GM18507 (cell line): Measurements from ENCODE around the gene BRD3.
"Not testable (repeated sequence)": the region's sequence is repeated elsewhere in the genome, so short reads cannot be mapped to it uniquely, and the experiment has no call there.

Source experiments
- DNase-seq: peaks from one replicate; pipeline ENCODE4 v3.0.0; 2011; ENCODE audit warnings: low read depth; ENCODE audit not compliant: insufficient read length; ENCODE audit errors: extremely low spot score
- FAIRE-seq: peaks from 2 replicates; lab custom pipeline; 2011; peaks lifted over from hg19 to GRCh38; lab: Jason Lieb, UNC

Gene BRD3

DNA sequence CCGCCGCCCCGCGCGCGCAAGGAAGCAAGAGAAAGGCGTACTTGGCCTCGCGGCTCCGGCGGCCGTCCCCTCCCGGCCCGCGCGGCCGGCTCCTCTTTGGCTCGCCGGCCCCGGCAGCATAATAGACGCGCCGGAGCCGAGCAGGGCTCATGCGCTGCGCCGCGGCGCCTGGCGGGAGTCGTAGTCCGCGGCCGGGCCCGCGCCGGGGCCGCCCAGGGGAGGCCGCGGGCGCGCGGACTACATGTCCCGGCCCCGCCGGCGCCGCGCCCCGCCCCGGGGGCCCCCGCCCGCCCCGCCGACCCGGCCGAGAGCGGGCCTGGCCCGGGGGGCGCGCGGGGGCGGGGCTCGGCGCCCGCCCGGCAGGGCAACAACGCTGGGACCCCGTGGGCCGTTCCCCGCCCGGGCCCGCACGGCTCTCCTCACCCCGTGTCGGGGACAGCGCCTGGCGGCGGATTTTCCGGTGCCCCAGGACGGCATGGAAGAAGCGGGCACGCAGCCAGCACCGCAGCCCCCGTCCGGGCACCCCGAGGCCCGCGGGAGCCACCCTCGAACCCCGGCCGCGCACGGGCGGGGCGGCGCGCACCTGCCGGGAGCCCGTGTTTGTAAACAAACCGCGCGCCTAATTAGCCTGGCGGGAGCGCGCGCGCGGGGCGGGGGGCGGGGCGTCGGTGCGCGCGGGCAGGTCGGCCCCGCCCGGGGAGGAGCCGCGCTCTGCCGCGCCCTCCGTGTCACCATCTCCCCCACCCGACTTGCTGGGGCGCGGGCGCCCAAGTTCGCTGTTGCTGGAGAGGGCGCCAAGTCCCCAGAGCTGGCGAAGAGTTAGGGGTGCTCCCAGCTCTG lies at the start of gene BRD3:
Gene BRD3 (minus strand): TSS at position 123 of the 840 bp plus-strand sequence. CDS start 14,549 bp downstream, outside the sequence.
- peak; percentile 75 for DNase-seq
- peak; percentile 79 for FAIRE-seq

DNA sequence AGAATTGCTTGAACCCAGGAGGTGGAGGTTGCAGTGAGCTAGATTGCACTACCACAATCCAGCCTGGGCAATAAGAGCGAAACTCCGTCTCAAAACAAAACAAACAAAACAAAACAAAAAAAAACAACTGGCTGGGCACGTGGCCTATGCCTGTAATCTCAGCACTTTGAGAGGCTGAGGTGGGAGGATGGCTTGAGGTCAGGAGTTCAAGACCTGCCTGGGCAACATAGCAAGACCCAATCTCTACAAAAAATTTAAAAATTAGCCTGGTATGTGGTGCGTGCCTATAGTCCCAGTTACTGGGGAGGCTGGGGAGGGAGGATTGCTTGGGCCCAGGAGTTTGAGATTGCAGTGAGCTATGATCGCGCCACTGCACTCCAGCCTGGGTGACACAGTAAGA lies 44.7 kb upstream of the BRD3 start:
- DNase-seq (no peak), FAIRE-seq (no peak)

DNA sequence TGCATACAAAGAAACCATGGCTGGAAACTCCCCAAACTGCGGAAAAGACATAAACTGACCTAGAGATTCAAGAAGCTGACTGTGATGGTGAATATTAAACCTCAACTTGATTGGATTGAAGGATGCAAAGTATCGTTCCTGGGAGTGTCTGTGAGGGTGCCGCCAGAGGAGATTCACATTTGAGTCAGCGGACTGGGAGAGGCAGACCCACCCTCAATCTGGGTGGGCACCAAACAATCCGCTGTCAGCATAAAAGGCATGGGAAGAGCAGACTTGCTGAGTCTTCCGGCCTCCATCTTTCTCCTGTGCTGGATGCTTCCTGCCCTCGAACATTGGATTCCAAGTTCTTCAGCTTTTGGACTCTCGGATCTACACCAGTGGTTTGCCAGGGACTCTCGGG lies 43.2 kb upstream of the BRD3 start:
- FAIRE-seq, result no peak
- DNase-seq, result no peak

DNA sequence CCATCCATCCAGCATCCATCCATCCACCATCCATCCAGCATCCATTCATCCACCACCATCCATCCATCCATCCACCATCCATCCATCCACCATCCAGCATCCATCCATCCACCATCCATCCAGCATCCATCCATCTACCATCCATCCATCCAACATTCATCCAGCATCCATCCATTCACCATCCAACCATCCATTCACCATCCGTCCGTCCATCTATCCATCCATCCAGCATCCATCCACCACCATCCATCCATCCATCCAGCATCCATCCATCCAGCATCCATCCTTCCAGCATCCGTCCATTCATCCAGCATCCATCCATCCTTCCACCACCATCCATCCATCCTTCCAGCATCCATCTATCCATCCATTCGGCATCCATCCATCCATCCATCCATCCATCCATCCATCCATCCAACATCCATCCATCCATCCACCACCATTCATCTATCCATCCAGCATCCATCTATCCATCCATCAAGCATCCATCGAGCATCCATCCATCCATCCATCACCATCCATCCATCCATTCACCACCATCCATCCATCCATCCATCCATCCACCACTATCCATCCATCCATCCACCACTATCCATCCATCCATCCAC lies 35.7 kb upstream of the BRD3 start:
- FAIRE-seq (no peak), DNase-seq (no peak)

DNA sequence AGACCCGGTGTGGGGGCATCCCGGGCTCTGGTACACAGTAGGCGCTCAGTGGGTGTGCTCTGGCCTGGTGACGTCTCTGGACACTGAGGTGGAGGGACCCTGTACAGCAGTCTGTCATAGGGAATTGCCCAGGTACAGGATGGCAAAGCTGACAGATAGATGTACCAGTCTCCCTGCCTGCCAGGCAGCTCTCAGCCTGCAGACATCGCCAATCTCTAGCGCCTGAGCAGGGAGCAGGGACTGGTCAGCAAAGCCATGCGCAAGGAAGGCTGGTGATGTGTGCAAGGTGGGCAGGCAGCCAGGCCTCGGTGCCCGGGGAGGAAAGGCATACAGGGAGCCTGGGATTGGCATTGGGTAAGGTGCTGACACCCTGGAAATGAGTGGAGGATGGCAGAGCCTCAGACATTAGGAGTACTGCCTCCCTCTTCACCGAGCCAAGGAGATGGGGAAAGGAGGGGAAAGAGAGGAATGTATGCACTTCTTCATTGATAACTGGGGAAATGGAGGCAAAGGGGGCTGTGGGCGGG lies 33.9 kb upstream of the BRD3 start:
- no peak for FAIRE-seq

DNA sequence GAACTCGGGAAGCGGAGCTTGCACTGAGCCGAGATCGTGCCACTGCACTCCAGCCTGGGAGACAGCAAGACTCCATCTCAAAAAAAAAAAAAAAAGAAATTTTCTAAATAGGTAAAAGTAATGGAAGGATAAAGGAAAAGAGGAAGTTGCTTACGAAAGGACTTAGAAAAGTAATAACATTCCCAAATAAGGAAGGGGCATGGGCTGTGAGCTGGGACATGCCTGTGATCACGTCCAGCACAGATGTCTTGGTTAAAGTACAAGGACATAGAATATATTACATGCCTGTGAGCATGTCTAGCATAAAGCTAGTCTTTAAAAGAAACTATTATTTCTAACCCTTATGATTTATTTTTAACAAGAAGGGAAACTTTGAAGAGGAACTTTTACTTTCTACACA lies 33.3 kb upstream of the BRD3 start:
- DNase-seq, FAIRE-seq: not testable (repeated sequence)

More for the DNA sequence above, 33.9 kb upstream of the BRD3 start:
- no peak for DNase-seq

DNA sequence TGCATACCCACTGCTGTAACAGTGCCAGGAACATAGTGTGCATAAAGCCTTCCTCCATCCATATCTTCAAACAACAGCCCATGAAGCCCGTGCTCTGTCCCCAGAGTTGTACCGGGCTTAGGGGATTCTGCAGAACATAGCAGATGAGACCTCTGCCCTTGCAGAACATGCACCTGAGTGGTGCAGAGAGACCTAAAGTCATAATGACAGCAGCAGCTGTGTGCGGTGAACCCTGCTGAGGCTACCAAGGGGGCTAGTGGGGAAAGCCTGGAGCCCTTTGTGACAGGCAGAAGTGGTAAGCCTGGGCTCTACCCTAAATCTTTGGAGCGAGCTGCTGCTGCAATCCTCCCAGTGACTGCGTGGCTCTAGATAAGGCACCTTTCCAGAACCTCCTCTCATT lies 32.2 kb upstream of the BRD3 start:
- FAIRE-seq (no peak), DNase-seq (no peak)

DNA sequence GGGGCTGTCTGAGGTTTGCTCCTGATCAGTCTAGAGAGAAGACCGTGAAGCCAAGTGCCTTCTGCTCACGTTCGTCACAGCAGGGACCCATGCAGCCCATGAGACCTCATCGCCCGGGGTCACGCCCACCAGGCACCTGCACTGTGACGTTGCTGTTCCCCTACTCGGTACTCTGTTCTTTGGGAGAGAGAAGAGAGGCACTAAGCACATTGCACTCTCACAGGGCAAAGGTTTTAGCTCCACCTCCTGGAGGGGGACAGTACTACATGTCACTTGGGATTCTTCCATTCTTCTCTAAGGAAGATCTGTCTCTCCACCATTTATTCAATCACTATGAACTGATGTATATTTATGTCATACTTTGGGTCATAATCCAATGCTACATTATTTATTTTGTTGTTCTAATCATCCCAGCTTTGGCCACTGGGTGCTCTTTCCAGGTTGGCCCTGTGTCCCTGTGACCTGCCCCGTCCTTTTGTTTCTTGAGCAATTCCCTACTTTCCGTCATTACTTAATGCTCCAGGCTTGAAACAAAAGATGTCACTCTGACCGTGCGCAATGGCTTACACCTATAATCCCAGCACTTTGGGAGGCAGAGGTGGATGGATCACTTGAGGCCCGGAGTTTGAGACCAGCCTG lies 31.4 kb upstream of the BRD3 start:
- DNase-seq (peak; percentile 51), FAIRE-seq (peak; percentile 68)

DNA sequence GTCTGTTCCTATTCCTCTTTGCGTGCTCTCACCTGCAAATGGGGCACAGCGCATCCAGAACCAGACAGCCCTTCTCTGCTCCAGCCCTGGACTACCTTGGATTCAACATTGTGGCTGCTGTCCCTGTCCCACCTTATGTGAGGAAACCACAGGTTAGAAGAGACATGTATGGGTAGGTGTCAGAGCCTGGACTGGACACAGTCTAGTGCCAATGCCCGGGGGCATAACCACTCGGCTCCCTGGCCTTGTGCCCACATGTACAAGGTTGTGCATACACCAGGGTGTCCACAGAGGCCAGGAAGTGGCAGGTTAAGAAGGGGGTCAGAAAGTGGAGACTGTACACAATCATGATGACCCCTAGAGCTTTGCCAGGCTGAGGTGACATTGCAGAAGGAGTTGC lies 22.1 kb upstream of the BRD3 start:
- DNase-seq, result no peak
- FAIRE-seq, result no peak

DNA sequence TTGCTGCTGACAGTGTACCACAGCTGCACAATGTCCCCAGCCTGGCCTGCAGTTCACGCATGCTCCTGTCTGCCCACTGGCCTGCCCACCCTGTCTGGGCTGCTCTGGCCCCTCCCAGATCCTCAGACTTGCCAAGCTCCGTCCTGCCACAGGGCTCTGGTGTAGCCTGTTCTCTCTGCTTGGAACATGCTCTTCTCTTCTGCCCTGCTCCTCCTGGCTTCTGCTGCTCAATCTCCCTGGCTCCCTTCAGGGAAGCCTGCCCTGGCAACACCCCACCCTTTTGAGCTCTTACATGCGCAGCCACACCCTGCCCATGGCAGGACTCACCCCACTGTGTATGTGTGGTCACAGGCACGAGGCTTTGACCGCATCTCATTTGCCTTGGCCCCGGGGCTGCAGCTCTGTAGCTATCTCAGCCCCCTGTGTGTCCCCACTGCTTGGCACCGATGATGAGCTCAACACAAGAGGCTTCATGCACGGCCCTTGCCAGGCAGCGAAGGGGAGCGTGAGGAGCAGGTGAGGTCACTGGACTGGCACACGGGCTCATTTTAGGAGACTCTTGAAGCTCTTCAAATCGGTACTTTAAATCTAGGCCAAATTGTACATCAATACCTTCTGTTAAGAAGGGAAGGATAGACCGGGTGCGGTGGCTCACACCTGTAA lies 20.4 kb upstream of the BRD3 start:
- no peak for FAIRE-seq
- DNase-seq, result no peak

DNA sequence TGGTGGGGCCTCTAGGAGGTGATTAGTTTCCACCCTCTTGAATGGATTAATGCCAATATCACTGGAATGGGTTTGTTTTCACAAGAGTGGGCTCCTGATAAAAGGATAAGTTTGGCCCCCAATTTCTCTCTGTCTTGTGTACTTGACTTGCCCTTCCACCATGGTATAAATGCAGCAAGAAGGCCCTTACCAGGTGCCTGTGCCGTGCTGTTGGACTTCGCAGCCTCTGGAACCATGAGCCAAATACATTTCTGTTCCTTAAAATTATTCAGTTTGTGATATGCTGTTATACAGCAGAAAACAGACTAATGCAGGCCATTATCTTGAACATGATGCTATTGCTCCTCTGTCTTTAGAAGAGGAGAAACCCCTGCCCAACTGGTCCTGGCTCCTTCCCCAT lies 17.8 kb upstream of the BRD3 start:
- FAIRE-seq, result no peak
- DNase-seq, result no peak

DNA sequence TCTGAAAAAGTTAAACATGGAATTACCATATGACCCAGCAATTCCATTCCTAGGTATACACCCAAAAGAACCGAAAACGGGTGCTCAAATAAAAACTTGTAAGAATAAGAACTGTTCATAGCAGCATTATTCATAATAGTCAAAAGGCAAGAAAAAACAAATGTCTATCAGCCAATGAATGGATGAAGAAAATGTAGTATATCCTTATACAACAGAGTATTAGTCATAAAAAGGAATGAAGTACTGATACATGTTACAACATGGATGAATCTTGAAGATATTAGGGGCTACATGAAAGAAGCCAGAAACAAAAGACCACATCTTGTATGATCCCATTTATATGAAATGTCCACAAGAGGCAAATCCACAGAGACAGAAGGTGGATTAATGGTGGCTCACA lies 15.6 kb upstream of the BRD3 start:
- no peak for DNase-seq
- no peak for FAIRE-seq

DNA sequence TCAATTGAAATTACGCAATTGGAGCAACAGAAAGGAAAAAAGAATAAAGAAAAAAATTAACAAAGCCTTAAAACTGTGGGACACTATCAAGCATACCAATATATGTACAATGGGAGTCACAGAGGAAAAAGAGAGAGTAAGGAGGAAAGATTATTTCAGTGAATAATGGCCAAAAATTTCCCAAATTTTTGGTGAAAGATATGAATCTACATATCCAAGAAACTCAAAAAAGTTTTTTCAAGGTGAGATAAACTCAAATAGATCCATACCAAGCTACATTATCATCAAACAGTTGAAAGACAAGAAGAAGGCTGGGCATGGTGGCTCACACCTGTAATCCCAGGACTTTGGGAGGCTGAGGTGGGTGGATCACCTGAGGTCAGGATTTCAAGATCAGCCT lies 8.8 kb upstream of the BRD3 start:
- no peak for DNase-seq
- FAIRE-seq, result no peak

DNA sequence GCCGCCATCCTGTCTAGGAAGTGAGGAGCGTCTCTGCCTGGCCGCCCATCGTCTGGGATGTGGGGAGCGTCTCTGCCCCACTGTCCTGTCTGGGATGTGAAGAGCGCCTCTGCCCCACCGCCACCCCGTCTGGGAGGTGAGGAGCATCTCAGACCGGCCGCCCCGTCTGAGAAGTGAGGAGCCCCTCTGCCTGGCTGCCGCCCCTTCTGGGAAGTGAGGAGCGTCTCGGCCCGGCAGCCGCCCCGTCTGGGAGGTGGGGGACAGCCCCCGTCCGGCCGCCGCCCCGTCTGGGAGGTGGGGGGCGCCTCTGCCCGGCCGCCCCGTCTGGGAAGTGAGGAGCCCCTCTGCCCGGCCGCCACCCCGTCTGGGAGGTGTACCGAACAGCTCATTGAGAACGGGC lies 7.9 kb upstream of the BRD3 start:
- FAIRE-seq, DNase-seq: not testable (repeated sequence)

DNA sequence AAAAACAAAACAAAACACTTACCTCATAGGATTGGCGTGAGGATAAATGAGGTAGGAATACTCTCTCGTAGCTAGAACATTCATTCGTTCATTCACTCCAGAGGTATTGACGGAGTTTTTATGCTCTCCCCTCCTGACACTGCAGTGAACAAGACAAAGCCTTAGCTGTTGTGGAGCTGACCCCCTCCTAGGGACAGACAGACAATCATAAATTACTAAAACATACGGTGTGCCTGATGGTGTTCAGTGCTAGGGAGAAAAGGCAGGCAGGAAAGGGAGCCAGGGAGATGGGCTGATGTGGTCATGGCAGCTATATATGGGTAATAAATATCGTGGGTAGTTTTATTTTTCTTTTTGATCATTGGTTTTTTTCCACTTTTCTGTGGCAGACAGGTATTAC lies 5.7 kb upstream of the BRD3 start:
- no peak for FAIRE-seq

DNA sequence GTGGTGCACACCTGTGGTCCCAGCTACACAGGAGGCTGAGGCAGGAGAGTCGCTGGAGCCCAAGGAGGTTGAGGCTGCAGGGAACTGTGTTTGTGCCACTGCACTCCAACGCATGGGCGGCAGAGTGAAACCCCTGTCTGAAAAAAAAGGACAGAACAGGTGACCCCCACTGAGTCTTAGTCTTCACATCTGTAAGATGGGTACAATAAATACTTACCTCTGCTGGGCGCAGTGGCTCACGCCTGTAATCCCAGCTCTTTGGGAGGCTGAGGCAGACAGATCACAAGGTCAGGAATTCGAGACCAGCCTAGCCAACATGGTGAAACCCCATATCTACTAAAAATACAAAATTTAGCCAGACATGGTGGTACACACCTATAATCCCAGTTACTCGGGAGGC lies 4.9 kb upstream of the BRD3 start:
- not testable (repeated sequence) for DNase-seq, FAIRE-seq

More for the DNA sequence above, 5.7 kb upstream of the BRD3 start:
- DNase-seq, result no peak

DNA sequence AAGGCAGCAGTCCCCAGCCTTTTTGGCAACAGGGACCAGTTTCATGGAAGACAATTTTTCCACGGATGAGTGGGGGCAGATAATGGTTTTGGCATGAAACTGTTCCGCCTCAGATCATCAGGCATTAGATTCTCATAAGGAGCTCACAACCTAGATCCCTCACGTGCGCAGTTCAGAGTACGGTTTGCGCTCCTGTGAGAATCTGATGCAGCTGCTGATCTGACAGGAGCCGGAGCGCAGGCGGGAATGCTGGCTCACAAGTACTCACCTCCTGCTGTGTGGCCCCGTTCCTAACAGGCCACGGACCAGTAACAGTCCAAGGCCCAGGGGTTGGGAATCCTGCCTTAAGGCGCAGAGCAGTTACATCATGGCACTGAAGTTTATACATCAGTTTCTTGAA lies 3.3 kb upstream of the BRD3 start:
- no peak for FAIRE-seq
- no peak for DNase-seq

DNA sequence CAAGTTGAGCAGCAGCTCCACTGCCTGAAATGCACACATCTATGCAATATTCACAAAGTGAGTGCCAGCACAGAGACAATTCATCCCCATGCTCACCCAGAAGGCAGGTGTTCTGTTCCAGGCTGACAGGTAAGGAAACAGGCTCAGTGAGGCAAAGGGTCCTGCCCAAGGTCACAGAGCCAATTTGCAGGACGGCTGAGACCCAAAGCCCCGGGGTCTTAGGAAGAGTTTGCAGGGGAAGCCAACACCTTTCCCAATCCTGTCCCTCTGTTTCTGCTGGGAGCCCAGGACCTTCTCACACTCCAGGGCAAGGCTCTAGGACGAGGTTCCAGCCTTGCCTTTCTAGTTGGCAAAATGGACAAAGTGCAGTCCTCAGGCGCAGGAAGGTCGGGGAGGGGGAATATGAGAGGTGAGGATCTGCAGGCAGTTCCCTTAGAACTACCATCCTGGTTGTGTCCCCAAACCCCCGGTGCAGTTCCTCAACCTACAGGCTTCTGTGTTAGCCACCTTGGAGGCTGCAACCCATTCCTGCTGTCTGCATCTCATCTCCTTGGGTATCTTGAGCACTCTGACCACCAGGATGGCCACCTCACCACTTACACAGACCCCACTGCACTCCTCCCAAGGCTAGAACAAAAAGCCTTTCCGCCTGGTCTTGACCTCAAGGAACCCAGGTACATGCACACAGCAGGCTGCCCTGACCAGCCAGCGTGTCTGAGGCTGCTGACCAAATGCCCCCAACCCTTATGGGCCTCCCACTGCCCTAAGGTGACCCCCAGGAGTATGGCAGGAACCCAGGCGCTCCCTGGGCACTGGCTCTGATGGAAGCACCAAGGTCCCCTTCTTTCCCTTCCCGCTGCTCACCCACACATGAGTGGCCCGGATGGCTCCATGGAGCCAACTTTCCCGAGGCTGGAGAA lies 1.9 kb upstream of the BRD3 start:
- DNase-seq, result no peak
- FAIRE-seq, result no peak
